Immature natural killer cell (primary cell): ENCODE results near the gene CYBB. TPM values are rescaled to one million over a fixed set of nuclear protein-coding genes. Genes with fewer than 3 reads are reported as not detected.

ENCODE experiments used
- DNase-seq, 3 donors: peaks; one replicate each; pipeline ENCODE4 v3.0.0; 2022; ENCODE audit warnings: mixed read lengths in 1 of 3
- H3K27ac Mint-ChIP-seq, 6 donors: one replicate each; pipeline ENCODE4 v1.8.0; 2020; ENCODE audit warnings: mixed read lengths in 6 of 6, mild to moderate bottlenecking in 5 of 6, inconsistent platforms in 4 of 6, moderate library complexity in 3 of 6
- H3K27me3 Mint-ChIP-seq, 3 donors: one replicate each; pipeline ENCODE4 v1.8.0; 2020 to 2021; ENCODE audit warnings: low read depth in 3 of 3, mild to moderate bottlenecking in 3 of 3, mixed read lengths in 3 of 3, moderate library complexity in 3 of 3, inconsistent platforms in 1 of 3
- H3K36me3 Mint-ChIP-seq, 3 donors: one replicate each; pipeline ENCODE4 v1.8.0; 2020; ENCODE audit warnings: mixed read lengths in 3 of 3, inconsistent platforms in 2 of 3, mild to moderate bottlenecking in 2 of 3
- H3K4me1 Mint-ChIP-seq, 2 donors: one replicate each; pipeline ENCODE4 v1.8.0; 2020; ENCODE audit warnings: inconsistent platforms in 2 of 2, mild to moderate bottlenecking in 2 of 2, mixed read lengths in 2 of 2, moderate library complexity in 1 of 2
- H3K4me3 Mint-ChIP-seq, 5 donors: one replicate each; pipeline ENCODE4 v1.8.0; 2020; ENCODE audit warnings: mild to moderate bottlenecking in 5 of 5, mixed read lengths in 5 of 5, inconsistent platforms in 3 of 5, moderate library complexity in 3 of 5
- H3K9me3 Mint-ChIP-seq, 6 donors: one replicate each; pipeline ENCODE4 v1.8.0; 2020; ENCODE audit warnings: mild to moderate bottlenecking in 6 of 6, mixed read lengths in 6 of 6, inconsistent platforms in 4 of 6, moderate library complexity in 3 of 6
- polyA plus RNA-seq, 3 donors: library from polyadenylated mRNA; unstranded; fragments of 300-500 nt; fragmentation: Illumina TruSeq; gene quantifications; one replicate each; pipeline ENCODE4 v1.2.3, GENCODE V29; 2021

CYBB gene
- 1 to 10 TPM; 1.2 to 4.0 (median 2.3) TPM for polyA plus RNA-seq

- no peak within 1 kb of the TSS for H3K4me3 Mint-ChIP-seq
- no peaks in the 10 kb centered on the region for H3K9me3 Mint-ChIP-seq
These were observed at the start of gene CYBB for GRCh38 chrX:37779857-37780256. Gene CYBB, plus strand, starts transcription at chrX:37780059. Its CDS starts 19 bp downstream, at chrX:37780078.

GRCh38 chrX:37745354-37745753, 34.5 kb upstream of the CYBB start:
- peak; percentile 60 to 72 (median 64) for DNase-seq
- peak overlapping the region in 2 of 6 donors; percentile 15 to 23 for H3K27ac Mint-ChIP-seq
- peaks cover 2 to 11% (median 9%) of the 10 kb centered on the region in 3 donors for H3K27me3 Mint-ChIP-seq
- peaks cover 17 to 19% of the 10 kb centered on the region in 2 donors for H3K4me1 Mint-ChIP-seq
- no peaks in the 10 kb centered on the region for H3K36me3 Mint-ChIP-seq
- H3K9me3 Mint-ChIP-seq = no peaks in the 10 kb centered on the region
- peak overlapping the region in 1 of 5 donors; percentile 42 for H3K4me3 Mint-ChIP-seq

More at GRCh38 chrX:37779857-37780256, at the start of gene CYBB:
- no peak for DNase-seq
- H3K27ac Mint-ChIP-seq = no peak within 1 kb of the TSS
- H3K4me1 Mint-ChIP-seq = peaks cover 23% of the 10 kb centered on the region in 2 donors
- peaks cover 0 to 4% (median 0%) of the 10 kb centered on the region in 3 donors for H3K27me3 Mint-ChIP-seq
- no peaks in the 10 kb centered on the region for H3K36me3 Mint-ChIP-seq

- Mint-ChIP-seq H3K4me3 (peak overlapping the region in 4 of 5 donors; percentile 14 to 66 (median 46)), H3K27me3 (peaks cover 2 to 9% (median 6%) of the 10 kb centered on the region in 3 donors), H3K9me3 (no peaks in the 10 kb centered on the region), H3K36me3 (no peaks in the 10 kb centered on the region), H3K4me1 (peaks cover 17 to 19% of the 10 kb centered on the region in 2 donors), H3K27ac (peak overlapping the region in 3 of 6 donors; percentile 20 to 70 (median 28))
- no peak for DNase-seq
These were observed 34.0 kb upstream of the CYBB start for GRCh38 chrX:37745835-37746217.

GRCh38 chrX:37746218-37746941, 33.5 kb upstream of the CYBB start:
- H3K27me3 Mint-ChIP-seq = peaks cover 2 to 9% (median 6%) of the 10 kb centered on the region in 3 donors
- H3K4me3 Mint-ChIP-seq = peak overlapping the region in 4 of 5 donors; percentile 27 to 66 (median 46)
- H3K27ac Mint-ChIP-seq = peak overlapping the region in 4 of 6 donors; percentile 13 to 70 (median 52)
- H3K4me1 Mint-ChIP-seq = peaks cover 17 to 19% of the 10 kb centered on the region in 2 donors
- no peaks in the 10 kb centered on the region for H3K9me3 Mint-ChIP-seq
- DNase-seq = peak in 2 of 3 donors; percentile 18 to 19
- H3K36me3 Mint-ChIP-seq = no peaks in the 10 kb centered on the region

GRCh38 chrX:37746951-37747350, 32.9 kb upstream of the CYBB start:
- no peaks in the 10 kb centered on the region for H3K9me3 Mint-ChIP-seq
- H3K27ac Mint-ChIP-seq = peak overlapping the region in 3 of 6 donors; percentile 13 to 62 (median 43)
- H3K4me1 Mint-ChIP-seq = peaks cover 17 to 19% of the 10 kb centered on the region in 2 donors
- H3K4me3 Mint-ChIP-seq = peak overlapping the region in 3 of 5 donors; percentile 1 to 30 (median 27)
- no peak for DNase-seq
- peaks cover 3 to 6% (median 6%) of the 10 kb centered on the region in 3 donors for H3K27me3 Mint-ChIP-seq
- H3K36me3 Mint-ChIP-seq = no peaks in the 10 kb centered on the region

GRCh38 chrX:37752281-37752680, 27.6 kb upstream of the CYBB start:
- Mint-ChIP-seq H3K27ac (no peak overlapping the region), H3K36me3 (no peaks in the 10 kb centered on the region), H3K4me3 (peak overlapping the region in 1 of 5 donors; percentile 14), H3K4me1 (peaks cover under 1 to 1% of the 10 kb centered on the region in 2 donors), H3K27me3 (peaks cover 0 to 6% (median 3%) of the 10 kb centered on the region in 3 donors), H3K9me3 (peaks cover 0 to 2% (median 0%) of the 10 kb centered on the region in 6 donors)
- DNase-seq = no peak

GRCh38 chrX:37752936-37753335, 26.9 kb upstream of the CYBB start:
- H3K4me3 Mint-ChIP-seq = peak overlapping the region in 1 of 5 donors; percentile 7
- H3K4me1 Mint-ChIP-seq = peaks cover 5 to 7% of the 10 kb centered on the region in 2 donors
- no peaks in the 10 kb centered on the region for H3K36me3 Mint-ChIP-seq
- H3K27me3 Mint-ChIP-seq = peaks cover 0 to 6% (median 3%) of the 10 kb centered on the region in 3 donors
- H3K27ac Mint-ChIP-seq = peak overlapping the region in 4 of 6 donors; percentile 40 to 76 (median 66)
- DNase-seq = no peak
- H3K9me3 Mint-ChIP-seq = peaks cover 0 to 2% (median 0%) of the 10 kb centered on the region in 6 donors

- Mint-ChIP-seq H3K27ac (peak overlapping the region in 5 of 6 donors; percentile 15 to 76 (median 67)), H3K4me1 (peaks cover 5 to 7% of the 10 kb centered on the region in 2 donors), H3K27me3 (peaks cover 0 to 6% (median 3%) of the 10 kb centered on the region in 3 donors), H3K9me3 (peaks cover 0 to 2% (median 0%) of the 10 kb centered on the region in 6 donors), H3K4me3 (no peak overlapping the region), H3K36me3 (no peaks in the 10 kb centered on the region)
- DNase-seq = peak; percentile 50 to 65 (median 65)
These were observed 26.5 kb upstream of the CYBB start for GRCh38 chrX:37753384-37753783.

GRCh38 chrX:37754516-37754915, 25.3 kb upstream of the CYBB start:
- Mint-ChIP-seq H3K9me3 (peaks cover 0 to 2% (median 0%) of the 10 kb centered on the region in 6 donors), H3K4me3 (no peak overlapping the region), H3K27me3 (peaks cover 0 to 6% (median 0%) of the 10 kb centered on the region in 3 donors), H3K4me1 (peaks cover 5 to 7% of the 10 kb centered on the region in 2 donors), H3K27ac (no peak overlapping the region), H3K36me3 (no peaks in the 10 kb centered on the region)
- DNase-seq = no peak

- DNase-seq = peak; percentile 35 to 49 (median 47)
These were observed 24.8 kb upstream of the CYBB start for GRCh38 chrX:37755025-37755424.

GRCh38 chrX:37757082-37757481, 22.8 kb upstream of the CYBB start:
- peaks cover 5 to 7% of the 10 kb centered on the region in 2 donors for H3K4me1 Mint-ChIP-seq
- H3K27me3 Mint-ChIP-seq = peaks cover 0 to 4% (median 0%) of the 10 kb centered on the region in 3 donors
- no peak for DNase-seq
- no peak overlapping the region for H3K4me3 Mint-ChIP-seq
- peaks cover 0 to 2% (median 0%) of the 10 kb centered on the region in 6 donors for H3K9me3 Mint-ChIP-seq
- no peaks in the 10 kb centered on the region for H3K36me3 Mint-ChIP-seq
- peak overlapping the region in 1 of 6 donors; percentile 12 for H3K27ac Mint-ChIP-seq

More at GRCh38 chrX:37755025-37755424, 24.8 kb upstream of the CYBB start:
- Mint-ChIP-seq H3K36me3 (no peaks in the 10 kb centered on the region), H3K4me3 (no peak overlapping the region), H3K27me3 (peaks cover 0 to 4% (median 0%) of the 10 kb centered on the region in 3 donors), H3K27ac (no peak overlapping the region), H3K9me3 (peaks cover 0 to 2% (median 0%) of the 10 kb centered on the region in 6 donors), H3K4me1 (peaks cover 5 to 7% of the 10 kb centered on the region in 2 donors)

- Mint-ChIP-seq H3K36me3 (no peaks in the 10 kb centered on the region), H3K4me1 (peaks cover 5 to 7% of the 10 kb centered on the region in 2 donors), H3K27ac (no peak overlapping the region), H3K27me3 (peaks cover 1 to 3% (median 2%) of the 10 kb centered on the region in 3 donors), H3K4me3 (no peak overlapping the region), H3K9me3 (no peaks in the 10 kb centered on the region)
- DNase-seq = no peak
These were observed 20.5 kb upstream of the CYBB start for GRCh38 chrX:37759351-37759750.

GRCh38 chrX:37759878-37760418, 19.9 kb upstream of the CYBB start:
- Mint-ChIP-seq H3K9me3 (no peaks in the 10 kb centered on the region), H3K27ac (no peak overlapping the region), H3K4me3 (no peak overlapping the region), H3K4me1 (peaks cover 5 to 7% of the 10 kb centered on the region in 2 donors), H3K27me3 (peaks cover 1 to 6% (median 4%) of the 10 kb centered on the region in 3 donors), H3K36me3 (no peaks in the 10 kb centered on the region)
- DNase-seq = no peak

GRCh38 chrX:37763400-37763799, 16.5 kb upstream of the CYBB start:
- no peaks in the 10 kb centered on the region for H3K36me3 Mint-ChIP-seq
- no peak for DNase-seq
- peaks cover 3 to 11% of the 10 kb centered on the region in 2 donors for H3K4me1 Mint-ChIP-seq
- no peak overlapping the region for H3K27ac Mint-ChIP-seq
- no peaks in the 10 kb centered on the region for H3K9me3 Mint-ChIP-seq
- peaks cover 5 to 6% (median 6%) of the 10 kb centered on the region in 3 donors for H3K27me3 Mint-ChIP-seq
- no peak overlapping the region for H3K4me3 Mint-ChIP-seq
